PC-9 (cell line): ENCODE data around the gene BCO1.

Experiments used
- CTCF ChIP-seq: fragments of 200-600 bp; sonication (generic); conservative IDR thresholded peaks from 2 replicates; pipeline ENCODE4 v1.6.1; 2017; ENCODE audit warnings: mixed run types, antibody characterized with exemption, mild to moderate bottlenecking, moderate library complexity
- EZH2 ChIP-seq: fragments of 200-600 bp; sonication (generic); IDR thresholded peaks from 2 replicates; pipeline ENCODE4 v1.8.0; 2017; ENCODE audit warnings: antibody characterized with exemption, low read depth

GRCh38 chr16:81204798-81205680, 33.5 kb upstream of the BCO1 start:
- TF ChIP-seq CTCF (peak; percentile 86), EZH2 (no peak)
